ENCODE results near the gene GLI3. TPM values are rescaled to one million over a fixed set of nuclear protein-coding genes. Genes with fewer than 3 reads are reported as not detected.
"Not testable (repeated sequence)": the region's sequence is repeated elsewhere in the genome, so short reads cannot be mapped to it uniquely, and the experiment has no call there.

The GLI3 gene
- total RNA-seq, 1 donor from 2014 or later, result 2.3 TPM

DNA sequence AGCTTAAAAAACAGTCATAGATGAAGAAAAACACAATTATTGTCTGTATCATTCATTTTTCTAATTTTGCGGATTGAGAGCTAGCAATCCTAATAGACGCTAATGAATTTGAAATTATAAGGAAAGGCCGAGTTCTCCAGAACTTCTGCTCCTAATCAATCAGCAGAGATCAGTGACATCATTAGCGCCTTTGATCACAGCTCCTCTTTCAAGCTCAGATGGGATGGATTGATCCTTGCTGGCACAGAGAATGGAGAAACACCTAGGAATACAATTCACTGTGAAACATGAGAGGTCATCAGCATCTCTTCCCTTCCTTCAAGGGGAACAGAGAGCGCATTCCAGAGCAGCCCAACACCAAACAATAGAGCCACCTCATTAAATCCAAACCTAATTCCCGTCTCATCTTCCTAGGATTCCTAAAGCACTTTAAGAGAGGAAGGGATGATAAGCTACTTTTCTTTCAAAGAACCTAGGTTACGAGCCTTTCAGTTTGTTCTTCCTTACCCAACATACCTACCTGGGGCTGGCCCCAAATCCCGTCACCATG lies 24.4 kb downstream of the GLI3 start:
- no peak for DNase-seq (ENCODE audit: low read depth, low spot score)

DNA sequence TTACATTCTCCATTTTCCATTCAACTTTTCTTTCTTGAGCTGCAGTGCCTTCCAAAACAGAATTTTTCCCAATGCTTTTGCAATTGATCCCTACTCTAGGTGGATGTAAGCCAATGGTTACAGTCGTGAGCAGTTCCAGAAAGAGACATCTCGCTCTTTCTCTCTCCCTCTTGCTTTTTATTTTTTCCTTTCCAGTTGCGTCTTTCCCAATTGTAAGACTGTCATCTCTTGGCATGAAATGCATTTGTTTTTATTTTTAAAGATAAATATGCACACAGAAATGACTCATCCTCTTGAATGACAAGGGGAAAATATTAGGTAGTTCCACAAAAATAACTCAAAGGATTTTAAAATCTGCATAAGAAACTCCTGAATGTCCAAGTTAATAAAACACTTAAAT lies 25.1 kb downstream of the GLI3 start:
- DNase-seq (ENCODE audit: low read depth, low spot score), result no peak

DNA sequence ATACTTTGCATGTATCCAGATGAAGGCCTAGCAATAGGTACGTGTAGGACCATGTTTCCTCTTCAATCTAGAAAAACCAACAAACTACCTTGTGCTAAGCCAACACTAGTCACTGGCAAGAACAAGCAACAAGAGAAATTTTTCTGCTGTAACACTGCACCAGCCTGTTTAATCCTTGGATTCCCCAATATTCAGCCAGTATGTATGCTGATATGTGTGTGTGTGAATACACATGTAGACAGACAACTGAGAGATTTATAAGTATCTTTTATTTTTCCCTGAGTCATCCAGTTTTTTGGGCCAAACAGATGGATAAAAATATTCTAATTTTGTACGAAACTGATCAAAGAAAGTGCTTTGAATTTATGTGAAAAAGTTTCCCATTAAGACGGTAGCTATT lies 26.2 kb downstream of the GLI3 start:
- DNase-seq (ENCODE audit: low read depth, low spot score), result no peak

DNA sequence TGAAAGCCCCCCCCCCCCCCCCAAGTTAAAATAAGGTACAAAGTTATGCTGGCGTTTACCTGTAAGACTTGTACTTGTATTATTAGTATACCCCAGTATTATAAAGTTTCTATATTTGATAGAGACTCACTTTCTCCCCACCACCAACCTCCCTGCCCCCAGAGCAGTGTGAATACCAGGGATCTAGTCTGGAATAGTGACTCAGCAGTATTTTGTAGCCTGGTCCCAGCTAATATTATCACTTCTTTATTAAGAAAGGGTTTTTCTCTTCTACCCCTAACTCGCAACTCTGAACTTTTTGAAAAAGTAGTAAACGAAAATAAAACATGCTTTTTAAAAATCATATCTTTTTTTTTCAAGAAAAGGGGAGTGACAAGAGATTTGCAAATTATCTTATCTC lies 26.7 kb downstream of the GLI3 start:
- DNase-seq (ENCODE audit: low read depth, low spot score), result no peak

DNA sequence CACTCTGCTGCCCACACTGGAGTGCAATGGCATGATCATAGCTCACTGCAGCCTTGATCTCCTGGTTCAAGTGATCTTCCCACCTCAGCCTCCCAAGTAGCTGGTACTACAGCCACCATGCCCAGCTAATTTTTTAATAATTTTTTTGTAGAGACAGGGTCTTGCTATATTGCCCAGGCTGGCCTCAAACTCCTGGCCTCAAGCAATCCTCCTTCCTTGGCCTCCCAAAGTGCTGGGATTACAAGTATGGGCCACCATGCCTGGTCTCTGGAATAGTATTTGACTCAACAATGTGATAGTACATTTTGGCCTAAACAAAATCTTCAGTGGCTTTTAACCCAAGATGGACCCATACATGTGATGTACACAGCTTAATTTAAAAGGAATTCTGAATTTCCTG lies 27.9 kb downstream of the GLI3 start:
- not testable (repeated sequence) for DNase-seq (ENCODE audit: low read depth, low spot score)

DNA sequence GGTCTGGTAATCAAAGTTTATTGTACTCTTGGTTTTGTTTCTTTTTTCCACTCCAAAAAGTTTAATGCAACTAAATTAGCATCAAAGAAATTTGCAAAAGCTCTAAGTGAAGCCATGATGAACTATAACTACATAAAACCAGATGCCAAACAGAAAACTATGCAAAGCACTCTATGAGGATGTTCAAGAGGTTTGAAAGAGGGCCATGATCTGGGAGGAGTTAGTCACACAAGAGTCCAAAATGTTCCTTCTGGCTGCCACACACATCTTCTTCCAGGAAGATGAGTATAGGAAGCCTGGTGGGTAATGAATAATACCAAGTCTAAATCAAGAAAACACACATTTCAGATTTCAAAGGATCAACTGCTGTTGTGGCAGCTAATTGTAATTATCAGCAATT lies 28.4 kb downstream of the GLI3 start:
- DNase-seq (ENCODE audit: low read depth, low spot score), result no peak

DNA sequence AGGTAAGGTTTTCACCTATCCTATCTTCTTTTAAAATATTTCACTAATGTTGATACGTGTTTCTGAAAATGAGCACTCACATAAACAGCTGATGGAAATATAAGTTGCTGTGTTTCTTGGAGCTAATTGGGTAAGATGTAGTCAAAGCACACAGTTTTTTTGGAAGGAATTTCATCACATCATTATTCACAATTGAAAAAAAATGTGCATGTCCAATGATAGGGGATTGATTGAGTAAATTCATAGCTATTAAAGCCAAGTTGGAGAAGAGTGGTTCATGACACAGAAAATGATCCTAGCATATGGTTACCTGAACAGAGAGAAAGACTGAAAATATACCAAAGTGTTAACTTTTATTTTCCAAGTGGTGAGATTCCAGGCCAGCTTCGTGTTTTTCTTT lies 29.6 kb downstream of the GLI3 start:
- no peak for DNase-seq (ENCODE audit: low read depth, low spot score)

DNA sequence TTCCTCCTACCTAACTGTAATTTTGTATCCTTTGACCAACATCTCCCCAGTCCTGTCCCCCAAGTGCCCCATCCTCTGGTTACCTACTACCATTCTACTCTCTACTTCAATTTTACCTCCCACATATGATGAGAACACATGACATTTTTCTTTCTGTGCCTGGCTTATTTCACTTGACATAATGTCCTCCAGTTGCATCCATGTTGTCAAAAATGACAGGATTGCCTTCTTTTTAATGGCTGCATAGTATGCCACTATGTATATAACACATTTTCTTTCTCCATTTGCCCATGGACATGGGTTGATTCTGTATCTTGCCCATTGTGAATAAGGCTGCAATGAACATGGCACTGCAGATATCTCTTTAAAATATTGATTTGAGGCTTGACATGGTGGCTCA lies 33.7 kb downstream of the GLI3 start:
- no peak for DNase-seq (ENCODE audit: low read depth, low spot score)

DNA sequence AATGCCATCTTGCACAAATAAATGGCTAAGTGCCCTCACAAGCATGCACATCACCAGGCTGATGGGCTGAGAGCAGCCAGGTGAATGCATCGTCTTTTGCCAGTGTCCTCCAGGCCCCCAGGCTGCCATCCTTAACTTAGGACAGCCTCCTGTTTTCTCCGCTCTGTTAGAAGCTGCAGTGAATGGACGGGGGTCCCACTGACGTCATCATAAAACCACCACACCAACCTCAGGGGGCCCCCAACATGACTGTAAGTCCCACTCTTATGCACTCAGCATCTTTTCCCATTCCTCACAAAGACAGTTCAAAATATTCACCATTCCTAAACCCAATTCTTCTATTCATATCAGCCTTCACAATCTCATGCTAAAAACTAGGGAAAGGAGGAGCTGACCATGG lies 34.4 kb downstream of the GLI3 start:
- DNase-seq (ENCODE audit: low read depth, low spot score), result no peak

DNA sequence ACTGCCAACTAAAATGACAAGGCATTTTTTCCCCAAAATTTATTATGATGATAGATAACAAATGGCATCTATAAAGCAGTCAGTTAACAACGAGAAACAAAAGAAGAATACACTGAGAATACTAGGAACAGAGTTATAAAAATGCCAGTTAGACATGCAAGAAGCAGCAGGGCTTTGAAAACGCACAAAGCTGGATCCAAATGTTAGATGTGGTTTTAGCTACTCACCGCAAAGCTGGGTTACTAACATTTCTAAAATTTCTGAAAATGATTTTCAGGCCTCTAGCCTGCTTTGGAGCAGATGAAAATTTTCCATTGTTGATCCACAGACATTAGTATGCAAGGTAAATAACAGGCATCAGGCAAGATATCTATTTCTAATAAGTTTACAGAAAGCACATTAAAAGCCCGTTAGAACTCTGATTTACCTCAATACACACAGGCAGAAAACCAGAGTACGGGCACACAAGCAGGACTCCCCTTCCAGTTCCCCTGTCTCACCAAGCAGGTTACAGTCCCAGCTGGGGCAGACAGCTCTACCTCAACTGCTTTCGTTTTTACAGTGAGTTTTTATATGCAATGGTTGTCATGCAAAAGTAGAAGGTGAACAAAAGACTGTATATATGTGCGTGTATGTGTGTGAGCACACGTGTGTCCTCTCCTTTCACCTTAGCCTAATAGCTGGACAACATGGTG lies 37.9 kb downstream of the GLI3 start:
- DNase-seq (ENCODE audit: low read depth, low spot score), result no peak

DNA sequence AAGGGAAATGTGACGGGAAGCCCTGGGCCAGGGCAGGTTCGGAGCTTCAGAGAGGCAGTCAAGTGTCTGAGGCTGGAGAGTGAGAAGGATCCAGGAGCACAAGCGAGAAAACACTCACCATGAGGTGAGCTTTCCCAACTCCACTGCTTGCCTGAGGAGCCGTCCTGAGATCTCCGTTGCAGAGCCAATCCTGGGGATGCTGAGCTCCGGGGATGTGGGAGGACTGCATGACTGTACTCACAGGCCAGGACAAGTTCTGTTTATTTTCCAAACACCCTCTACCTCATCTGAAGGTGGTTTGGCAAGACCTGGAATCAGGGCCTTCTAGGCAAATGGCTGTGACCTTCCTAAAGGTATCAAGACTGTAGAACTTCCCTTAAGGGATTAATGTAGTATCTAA lies 38.7 kb downstream of the GLI3 start:
- DNase-seq (ENCODE audit: low read depth, low spot score), result no peak

DNA sequence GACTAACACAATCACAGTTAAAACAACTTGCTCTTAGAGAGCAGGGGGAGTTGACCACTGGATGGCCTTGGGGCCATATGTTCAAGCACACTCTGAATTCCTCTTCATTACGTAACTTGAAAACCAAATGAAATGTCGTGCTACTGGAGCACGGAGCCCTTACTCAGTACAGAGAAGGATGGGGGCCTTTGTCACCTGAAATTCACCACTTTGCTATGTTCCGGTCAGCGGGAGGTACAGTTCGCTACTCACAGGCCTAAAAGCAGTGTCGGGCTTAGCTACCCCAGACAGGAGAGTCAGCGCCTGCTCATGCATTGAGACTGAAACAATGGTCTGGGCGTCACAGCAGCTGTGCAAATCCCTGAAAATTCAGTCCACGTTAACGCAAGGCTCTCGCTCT lies 39.6 kb downstream of the GLI3 start:
- DNase-seq (ENCODE audit: low read depth, low spot score), result no peak

DNA sequence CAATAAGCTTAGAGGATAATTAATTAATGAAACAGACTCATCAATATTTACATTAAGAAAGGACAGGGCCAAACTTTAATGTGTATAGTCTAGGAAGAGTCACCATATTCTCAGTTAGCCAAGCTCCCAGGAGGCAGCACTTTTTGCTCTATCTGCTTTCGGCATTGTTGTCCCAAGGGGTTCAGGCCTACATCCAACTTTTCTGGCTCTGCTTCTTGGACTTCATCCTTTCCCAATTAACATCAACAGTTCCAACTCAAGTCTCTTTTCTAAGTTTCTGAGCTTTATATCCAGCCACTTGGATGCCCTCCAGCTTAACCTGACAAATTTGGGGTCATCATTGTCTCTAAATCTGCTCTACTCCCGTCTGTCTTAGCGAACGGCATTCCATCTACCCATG lies 42.8 kb downstream of the GLI3 start:
- DNase-seq (ENCODE audit: low read depth, low spot score), result no peak

DNA sequence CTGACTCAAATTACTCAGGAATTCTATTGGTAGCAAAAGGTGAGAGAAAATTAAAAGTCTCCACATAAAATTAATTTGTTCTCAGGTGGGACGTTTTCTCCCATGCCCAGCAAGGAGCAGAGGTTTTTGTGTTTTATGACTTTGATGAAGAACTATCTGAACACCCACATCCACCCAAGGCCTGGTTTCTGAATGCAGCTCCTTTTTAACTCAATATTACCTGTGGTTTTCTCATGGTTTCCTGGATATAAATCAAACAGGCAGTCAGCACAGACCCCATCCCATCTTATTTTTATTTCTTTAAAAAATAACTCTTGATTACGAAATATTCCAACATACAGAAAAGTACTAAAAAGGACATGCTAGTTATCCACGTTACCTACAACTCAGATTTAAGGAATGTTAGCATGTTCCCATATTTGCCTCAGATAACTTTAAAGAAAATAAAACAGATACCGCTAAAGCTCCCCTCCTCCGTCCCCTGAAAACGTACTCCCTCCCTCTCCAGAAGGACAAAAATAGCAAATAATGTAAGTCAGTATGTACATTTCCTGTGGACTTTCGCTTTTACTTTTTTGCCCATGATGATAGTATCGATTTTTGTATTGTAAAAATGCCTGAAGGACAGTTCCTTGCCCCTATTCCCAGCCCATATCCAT lies 43.4 kb downstream of the GLI3 start:
- DNase-seq (ENCODE audit: low read depth, low spot score), result no peak

DNA sequence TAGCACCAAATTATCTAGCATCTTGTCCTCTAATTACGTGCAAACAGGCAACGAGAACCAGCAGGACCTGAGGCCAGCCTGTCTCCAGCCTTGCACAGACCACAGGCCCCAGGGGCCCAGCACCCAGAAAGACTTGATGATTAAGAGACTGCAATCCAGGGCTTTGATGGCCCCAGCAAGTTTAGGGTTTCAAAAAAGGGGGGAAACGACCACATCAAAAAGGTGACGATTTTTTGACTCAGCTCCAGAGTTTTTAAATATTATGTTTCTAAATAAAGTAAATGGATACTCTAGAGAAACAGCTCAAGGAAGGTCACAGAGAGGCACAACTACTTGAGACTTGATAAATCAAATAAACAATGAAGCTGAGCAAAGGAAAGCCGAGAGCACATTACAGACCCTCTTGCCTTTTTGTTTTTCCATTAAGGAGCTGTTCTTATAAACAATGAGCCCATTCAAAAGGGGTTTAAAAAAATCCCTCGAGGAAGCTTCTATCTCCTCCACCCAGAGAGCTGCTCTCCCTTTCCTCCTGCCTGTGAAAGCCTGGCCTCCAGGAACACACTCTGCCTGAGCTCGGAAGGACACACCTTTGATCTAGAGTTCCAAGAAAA lies 44.1 kb downstream of the GLI3 start:
- DNase-seq (ENCODE audit: low read depth, low spot score), result no peak

DNA sequence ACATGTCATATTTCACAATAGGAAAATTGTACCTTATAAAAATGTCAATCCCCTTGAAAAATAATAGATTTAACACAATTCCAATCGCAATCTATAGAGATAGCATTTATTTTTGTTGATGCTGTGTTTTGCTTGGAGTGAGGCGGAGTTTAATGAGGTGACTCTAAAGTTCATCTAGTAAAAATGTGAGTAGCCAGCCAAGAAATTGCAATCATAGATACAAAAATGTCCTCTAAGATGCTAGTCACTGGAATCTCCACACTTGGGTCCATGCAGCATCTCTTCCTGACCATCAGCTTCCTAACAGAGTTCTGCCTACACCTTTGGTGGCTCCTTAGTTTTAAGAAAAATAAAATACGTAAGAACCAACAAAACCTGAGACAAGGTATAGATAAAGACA lies 44.9 kb downstream of the GLI3 start:
- no peak for DNase-seq (ENCODE audit: low read depth, low spot score)

DNA sequence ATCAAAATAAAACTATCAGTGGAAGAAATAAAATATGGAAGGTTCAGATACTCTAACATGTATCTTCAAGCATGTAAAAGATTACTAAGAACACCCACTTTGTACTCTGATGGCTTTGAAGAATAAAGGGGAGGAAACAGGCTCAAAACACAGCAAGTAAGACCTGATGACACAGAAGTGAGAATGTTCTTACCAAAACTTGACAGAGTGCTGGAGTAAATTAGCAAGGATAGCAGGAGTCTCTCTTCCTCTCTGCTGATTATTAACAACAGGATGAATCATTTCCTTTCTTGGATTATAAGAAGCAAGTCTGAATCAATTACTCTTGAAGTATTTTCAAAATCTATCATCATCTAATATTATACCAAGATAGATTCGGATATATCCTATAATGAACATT lies 47.5 kb downstream of the GLI3 start:
- DNase-seq (ENCODE audit: low read depth, low spot score), result peak; percentile 7

DNA sequence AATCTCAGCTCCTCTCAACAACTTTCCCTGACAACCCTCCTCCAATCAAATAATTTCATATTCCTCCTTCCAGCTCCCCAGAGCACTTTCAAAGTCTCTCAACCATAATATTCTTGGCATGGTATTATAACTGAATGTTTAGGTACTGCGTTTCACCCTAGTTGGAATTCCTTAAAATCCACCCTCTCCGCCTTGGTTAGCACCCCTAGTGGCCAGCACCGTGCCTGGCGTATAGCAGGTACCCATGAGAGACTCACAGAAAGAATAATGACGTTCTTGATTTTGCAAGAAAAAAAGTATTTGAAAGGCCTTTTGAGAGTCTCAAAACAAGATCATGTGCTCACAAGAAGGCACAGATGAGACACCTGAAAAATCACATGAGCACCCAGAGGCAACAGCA lies 50.9 kb downstream of the GLI3 start:
- DNase-seq (ENCODE audit: low read depth, low spot score), result no peak

DNA sequence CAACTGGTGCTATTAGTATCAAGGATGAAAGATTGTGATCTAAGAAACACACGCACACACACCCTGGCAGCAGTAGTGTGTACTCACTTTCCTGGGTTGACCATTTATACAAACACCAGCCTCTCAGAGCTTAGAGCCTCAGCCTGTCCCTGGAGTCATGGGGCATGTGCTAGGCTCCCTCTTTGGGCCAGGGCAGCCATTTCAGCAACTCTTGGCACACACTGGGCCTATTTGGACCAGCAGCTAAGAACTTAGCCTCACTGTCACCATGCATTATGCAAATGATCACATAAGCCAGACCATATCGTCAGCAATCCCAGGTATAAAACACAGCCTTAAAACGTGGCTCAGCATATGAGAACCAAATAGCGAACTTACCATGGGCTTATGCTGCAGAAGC lies 51.3 kb downstream of the GLI3 start:
- DNase-seq (ENCODE audit: low read depth, low spot score), result no peak

DNA sequence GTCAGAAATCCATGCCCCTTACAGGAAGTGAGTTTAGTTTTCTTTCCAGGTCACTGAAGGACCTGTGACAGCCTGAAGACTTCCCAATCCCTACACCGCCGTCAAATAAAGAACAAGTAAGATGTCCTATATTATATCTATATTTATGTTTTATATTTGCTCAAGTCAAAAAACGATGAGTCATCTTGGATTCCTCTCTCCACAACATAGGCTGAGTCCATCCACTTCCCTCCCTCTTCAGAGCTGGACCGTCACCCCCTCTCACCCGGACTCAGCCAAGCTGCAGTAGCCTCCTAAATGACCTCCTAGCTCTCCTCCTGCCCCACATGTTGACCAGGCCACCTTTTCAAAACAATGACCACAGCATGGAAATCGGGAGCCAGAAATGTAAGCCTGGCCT lies 53.5 kb downstream of the GLI3 start:
- DNase-seq (ENCODE audit: low read depth, low spot score), result no peak

DNA sequence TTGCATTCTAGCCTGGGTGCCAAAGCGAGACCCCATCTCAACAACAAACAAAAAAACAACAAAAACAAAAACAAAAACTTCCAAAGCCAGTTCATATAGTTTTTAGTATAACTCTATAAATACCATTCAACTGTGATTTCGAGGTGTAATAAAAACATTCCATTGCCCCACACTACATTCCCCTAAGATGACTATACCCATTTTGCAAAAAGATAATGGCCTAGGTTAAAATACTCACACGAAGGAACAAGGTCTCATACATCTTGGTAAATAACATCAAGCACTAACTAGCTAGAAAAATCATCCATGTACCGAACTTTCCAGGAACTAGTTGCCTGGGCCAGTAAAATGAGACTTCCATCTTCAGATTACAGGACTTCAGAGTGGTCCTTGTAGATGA lies 55.4 kb downstream of the GLI3 start:
- DNase-seq (ENCODE audit: low read depth, low spot score), result no peak

DNA sequence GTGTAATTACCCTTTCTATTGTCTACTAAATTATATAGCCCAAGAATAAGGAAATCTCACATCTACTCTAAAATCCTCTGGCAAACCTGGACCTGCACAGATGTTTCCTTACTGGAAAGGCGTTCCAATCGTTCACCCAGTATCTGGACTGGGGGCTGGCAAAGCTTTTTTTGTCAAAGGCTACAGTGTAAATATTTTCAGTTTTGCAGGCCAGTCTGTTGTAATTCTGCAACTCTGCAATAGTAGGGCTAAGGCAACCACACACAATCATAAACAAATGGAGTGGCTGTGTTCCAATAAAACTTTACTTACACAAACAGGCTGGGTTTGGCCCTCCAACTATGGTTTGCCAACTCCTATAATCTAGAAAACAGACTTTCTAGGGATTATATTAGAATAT lies 56.2 kb downstream of the GLI3 start:
- no peak for DNase-seq (ENCODE audit: low read depth, low spot score)

DNA sequence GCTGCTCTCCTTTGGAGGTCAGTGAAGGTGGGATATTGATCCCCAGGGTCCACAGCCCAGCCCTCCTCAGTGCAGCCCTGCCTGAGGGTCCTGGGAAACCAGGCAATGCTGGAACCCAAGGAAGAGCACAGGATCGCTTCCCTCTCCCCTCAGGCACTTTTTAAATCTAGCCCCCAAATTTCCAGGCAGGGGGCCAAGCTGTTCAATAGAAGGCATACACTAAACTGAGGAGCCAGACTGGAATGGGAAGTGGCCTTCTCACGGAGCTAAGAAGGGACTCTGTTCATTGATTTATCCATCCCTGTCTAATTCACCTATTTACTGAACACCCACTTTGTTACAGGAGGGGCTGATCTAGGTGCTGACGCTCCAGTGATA lies 60.3 kb downstream of the GLI3 start:
- DNase-seq (ENCODE audit: low read depth, low spot score), result no peak
